GM12801 (cell line): ENCODE data around the gene ZNHIT1.

Source experiments
- TF ChIP-seq, protein P1 (sequence below): IDR thresholded peaks from one replicate; pipeline ENCODE4 v1.5.1; 2011; ENCODE audit warnings: control low read depth; ENCODE audit not compliant: insufficient read length; ENCODE audit errors: extremely low read depth

Gene ZNHIT1

DNA sequence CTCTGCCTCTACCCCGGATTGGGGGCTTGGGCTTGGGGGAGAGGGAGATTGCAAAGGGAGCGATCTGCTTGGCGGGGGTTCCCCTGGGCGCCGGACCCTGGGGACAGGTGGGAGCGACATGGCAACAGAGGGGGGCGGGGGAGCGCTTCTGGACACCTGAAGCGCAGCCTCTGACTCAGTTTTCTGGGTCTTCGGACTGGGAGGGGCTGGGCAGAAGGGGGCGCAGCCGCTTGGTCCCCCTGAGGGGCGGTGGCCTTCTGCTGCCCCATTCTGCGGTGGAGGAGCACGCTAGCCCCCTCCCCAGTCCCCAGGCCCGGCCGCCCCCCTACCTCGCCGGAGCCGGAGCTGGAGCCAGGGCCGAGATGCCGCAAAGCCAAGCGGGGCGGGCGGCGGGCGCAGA lies 38.3 kb upstream of the ZNHIT1 start:
- TF ChIP-seq, protein P1, sequence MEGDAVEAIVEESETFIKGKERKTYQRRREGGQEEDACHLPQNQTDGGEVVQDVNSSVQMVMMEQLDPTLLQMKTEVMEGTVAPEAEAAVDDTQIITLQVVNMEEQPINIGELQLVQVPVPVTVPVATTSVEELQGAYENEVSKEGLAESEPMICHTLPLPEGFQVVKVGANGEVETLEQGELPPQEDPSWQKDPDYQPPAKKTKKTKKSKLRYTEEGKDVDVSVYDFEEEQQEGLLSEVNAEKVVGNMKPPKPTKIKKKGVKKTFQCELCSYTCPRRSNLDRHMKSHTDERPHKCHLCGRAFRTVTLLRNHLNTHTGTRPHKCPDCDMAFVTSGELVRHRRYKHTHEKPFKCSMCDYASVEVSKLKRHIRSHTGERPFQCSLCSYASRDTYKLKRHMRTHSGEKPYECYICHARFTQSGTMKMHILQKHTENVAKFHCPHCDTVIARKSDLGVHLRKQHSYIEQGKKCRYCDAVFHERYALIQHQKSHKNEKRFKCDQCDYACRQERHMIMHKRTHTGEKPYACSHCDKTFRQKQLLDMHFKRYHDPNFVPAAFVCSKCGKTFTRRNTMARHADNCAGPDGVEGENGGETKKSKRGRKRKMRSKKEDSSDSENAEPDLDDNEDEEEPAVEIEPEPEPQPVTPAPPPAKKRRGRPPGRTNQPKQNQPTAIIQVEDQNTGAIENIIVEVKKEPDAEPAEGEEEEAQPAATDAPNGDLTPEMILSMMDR: no peak

DNA sequence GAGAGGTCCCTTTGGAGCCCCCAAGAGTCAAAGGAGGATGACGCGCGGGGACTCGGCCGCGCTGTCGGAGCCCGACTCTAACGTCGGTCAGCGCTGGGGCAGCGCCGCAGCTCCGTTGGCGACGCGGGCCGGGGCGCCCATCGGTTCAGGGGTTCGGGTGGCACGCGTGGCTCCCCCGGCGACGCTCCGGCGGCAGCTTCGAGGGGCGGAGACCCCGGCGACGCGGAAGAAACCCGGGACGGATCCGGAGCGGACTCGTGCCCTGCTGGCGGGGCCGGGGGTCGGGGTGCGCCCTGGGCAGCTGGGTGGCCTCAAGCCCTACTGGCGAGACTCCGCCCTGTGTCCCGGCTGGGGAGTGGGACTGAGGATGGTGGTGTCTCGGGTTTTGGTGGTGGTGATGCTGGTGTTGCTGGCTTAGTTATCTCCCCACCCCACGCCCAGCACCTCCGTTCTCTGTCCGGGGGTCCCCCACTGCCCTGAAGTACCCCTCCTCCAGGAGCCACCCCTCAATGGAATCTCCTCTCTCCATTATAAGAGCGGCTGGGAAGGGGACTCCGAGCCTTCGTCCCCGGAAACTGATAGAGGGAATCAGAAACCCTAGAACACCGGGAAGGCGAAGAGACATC lies 37.7 kb upstream of the ZNHIT1 start, which contains the start of gene NAT16:
TSS of gene NAT16 (minus strand) at position 164 of the 626 bp plus-strand sequence. CDS start 5,486 bp downstream, outside the sequence.
- TF ChIP-seq, protein P1: no peak

DNA sequence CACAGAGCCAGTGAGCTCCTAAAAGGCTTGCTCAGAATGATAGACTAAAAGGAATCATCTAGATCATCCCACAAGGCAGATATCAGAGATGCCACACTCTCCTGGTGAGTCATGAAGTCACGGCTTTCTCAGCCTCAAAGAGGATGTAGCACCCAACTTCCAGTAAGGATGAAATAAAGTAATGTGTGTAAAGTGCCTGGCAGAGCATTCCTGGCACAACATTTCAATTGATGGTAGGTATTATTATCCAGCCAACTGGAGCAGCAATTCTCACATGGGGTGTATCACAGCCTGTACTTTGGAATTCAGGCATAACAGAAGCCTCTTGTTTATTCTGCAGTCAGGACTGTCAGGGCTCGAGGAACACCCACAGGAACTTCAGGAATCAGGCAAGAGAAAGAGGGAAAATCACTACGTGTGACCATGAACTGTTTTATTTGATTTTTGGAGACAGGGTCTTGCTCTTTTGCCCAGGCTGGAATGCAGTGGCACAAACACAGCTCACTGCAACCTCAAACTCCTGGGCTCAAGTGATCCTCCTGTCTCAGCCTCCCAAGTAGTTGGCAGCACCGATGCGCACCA lies 32.6 kb upstream of the ZNHIT1 start:
- TF ChIP-seq, protein P1: no peak

DNA sequence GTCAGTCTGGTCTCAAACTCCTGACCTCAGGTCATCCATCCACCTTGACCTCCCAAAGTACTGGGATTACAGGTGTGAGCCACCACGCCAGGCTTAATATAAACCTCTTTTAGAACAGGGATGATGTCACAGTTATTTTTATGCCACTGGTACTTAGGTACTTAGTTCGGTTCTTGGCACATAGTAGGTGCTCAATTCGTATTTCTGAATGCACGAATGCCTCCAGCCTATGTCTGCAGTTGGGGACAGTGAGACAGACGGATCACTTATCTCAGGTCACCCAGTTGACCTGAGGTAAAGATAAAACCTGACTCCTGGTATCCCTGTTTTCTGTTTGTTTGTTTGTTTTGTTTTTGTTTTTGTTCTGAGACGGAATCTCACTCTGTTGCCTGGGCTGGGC lies 31.8 kb upstream of the ZNHIT1 start:
- TF ChIP-seq, protein P1: no peak

DNA sequence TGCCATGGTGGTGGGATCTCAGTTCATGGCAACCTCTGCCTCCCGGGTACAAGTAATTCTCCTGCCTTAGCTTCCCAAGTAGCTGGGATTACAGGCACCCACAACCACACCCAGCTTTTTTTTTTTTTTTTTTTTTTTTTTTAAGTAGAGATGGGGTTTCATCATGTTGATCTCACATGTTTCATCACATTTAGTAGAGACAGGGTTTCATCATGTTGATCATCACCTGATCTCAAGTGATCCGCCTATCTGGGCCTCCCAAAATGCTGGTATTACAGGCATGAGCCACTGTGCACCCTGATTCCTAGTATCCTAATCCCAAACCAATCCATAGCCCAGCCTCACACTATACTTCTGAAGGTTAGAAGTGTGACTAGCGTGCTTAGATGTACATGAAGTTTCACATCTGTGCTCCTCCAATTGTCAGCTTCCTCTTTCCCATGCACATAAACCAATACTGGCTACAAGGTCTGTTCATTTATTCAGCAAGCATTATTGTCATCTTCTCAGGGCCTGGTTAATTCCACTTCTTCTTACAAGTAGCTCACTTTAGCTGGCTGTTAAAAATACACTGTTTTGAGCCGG lies 31.0 kb upstream of the ZNHIT1 start:
- TF ChIP-seq, protein P1: no peak

DNA sequence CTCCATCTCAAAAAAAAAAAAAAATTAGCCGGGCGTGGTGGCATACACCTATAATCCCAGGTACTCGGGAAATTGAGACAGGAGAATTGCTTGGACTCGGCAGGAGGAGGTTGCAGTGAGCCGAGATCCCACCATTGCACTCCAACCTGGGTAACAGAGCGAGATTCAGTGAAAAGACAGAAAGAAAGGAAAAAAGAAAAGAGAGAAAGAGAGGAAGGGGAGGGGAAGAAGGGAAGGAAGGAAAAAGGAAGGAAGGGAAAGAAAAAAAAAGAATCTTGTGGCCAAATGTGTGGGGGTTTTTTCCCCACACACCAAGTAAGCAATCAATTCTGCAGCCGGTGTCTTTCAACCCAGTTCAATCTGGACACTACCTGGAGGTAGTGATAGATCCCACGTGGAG lies 28.9 kb upstream of the ZNHIT1 start:
- TF ChIP-seq, protein P1: no peak

DNA sequence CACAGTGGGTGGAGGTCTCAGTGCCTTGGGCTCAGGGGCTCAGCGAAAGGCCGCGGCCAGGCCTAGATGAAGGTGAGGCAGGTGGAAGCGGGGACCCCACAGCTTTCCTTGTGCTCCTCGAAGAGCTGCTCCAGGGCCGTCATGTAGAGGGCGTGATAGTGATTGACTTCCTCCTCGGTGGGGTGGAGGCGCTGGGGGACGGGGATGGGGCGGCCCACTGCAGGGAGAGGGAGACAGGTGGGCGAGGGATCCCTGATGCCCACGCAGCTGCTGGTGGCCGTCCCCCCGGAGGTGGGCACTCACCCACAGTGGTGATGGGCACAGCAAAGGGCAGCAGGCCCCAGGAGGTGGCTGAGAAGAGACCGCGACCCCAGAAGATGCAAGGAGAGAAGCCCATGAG lies 22.1 kb upstream of the ZNHIT1 start:
- TF ChIP-seq, protein P1: no peak
